ENCODE data around the gene PPARD.
"Not testable (repeated sequence)": the region's sequence is repeated elsewhere in the genome, so short reads cannot be mapped to it uniquely, and the experiment has no call there.

Gene PPARD

DNA sequence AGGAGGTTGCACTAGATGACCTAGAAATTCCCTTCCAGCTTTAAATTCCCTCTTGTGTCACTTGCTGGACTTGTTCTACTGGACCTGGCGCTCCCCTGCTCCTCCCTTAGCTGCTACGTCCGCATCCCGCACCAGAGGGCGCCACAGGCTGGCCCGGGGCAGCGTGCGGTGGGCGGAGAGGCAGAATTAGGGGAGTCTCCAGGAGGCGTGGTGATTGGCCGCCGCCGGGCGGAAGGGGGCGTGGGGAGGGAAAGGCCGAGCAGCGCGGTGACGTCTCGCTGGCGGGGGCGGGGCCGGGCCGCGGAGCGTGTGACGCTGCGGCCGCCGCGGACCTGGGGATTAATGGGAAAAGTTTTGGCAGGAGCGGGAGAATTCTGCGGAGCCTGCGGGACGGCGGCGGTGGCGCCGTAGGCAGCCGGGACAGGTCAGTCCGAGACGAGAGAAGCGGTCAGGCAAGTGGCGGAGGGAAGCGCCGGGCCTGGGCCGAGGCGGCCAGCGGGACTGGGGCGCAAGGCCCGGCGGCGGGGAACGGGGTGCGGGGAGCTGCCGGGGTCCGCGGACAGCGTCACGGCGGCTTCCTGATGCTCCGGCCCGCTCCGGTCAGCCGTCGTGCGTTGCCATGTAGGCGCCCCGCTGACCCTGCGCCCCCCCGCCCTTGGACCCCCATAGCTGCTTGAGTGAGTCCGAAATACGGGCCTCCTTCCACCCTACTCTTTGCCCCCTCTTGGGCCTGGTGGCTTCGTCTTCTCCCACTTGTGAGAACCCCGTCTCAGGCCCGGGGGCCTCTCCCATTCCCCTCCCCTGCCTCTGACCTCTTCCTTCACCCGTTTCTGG, at the start of gene PPARD:
PPARD (plus strand) TSS at position 301 of the 834 bp plus-strand sequence. CDS start 68,530 bp downstream, outside the sequence.
- DNase-seq (ENCODE audit: low read depth) = peak; percentile 95

- no peak for DNase-seq (ENCODE audit: low read depth)
These were observed 48.7 kb upstream of the PPARD start for GRCh38 chr6:35293681-35294080.

GRCh38 chr6:35294308-35294945, 47.9 kb upstream of the PPARD start:
- no peak for DNase-seq (ENCODE audit: low read depth)

- DNase-seq (ENCODE audit: low read depth) = no peak
These were observed 47.3 kb upstream of the PPARD start for GRCh38 chr6:35295036-35295435.

- no peak for DNase-seq (ENCODE audit: low read depth)
These were observed 46.6 kb upstream of the PPARD start for GRCh38 chr6:35295521-35296315.

- no peak for DNase-seq (ENCODE audit: low read depth)
These were observed 45.3 kb upstream of the PPARD start for GRCh38 chr6:35296931-35297600.

DNA sequence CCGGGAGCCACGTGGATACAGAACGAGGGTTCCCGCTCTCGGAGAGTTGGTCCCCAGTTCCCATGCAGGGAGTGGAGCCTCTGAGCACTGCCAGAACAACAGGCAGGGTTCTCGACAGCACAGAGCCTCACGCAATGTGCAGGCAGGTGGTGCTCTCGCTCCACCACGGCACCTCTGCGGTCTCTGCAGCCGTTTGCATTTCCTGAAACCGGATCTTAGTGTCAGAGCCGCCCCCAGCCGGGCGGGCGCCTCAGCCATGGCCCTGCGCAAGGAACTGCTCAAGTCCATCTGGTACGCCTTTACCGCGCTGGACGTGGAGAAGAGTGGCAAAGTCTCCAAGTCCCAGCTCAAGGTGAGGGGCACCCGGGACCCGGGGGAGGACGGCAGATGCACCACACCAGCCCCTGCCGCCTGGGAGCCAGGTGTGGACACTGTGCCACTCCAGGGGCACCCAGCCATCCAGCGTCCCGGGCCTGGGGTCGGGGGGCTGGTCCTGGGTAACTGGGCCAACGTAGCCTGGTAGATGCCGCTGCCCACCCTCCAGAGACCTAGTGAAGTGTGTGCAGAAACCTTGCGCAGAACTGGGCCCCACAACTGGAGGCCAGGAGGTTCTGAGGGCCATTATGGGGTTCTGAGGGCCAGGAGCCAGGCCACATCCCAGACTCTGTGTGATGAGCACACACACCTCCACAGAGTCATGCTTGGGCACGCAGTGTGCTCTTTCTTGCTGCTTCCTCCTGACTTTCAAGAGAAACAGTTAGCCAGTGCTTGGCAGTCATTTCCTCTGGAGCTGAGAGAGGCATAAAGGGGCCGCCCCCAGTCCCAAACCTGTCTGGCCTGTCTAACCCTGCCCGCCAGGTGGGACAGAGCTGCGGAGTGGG, 44.5 kb upstream of the PPARD start, which contains the start of gene DEF6:
DEF6 (plus strand) TSS at position 218 of the 881 bp plus-strand sequence; CDS start at position 257, 39 bp downstream.
- DNase-seq (ENCODE audit: low read depth) = peak; percentile 78

DNA sequence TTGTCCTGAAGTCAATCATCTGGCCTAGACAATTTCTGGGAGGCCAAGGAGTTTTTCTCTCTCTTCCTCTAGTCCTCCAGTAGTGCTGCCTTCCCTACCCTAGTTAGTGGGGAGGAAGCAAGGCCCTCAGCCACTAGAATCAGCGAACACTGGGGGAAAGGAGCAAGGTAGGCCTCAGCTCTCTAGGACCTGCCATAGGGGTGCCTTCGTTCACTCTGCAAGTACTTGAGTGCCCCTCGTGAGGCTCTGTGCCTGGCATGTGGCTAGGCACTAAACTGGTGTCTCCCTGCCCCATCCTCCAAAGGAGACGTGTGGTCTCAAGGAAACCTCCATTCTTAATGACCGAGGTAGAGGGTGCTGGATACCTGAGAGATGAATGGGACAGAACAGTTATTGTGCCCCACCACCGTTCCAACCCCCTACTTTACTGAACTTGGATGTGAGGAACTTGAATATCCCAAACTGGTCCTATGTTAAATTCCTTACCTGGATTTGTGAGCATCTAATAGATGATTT, 43.7 kb upstream of the PPARD start:
- no peak for DNase-seq (ENCODE audit: low read depth)

DNA sequence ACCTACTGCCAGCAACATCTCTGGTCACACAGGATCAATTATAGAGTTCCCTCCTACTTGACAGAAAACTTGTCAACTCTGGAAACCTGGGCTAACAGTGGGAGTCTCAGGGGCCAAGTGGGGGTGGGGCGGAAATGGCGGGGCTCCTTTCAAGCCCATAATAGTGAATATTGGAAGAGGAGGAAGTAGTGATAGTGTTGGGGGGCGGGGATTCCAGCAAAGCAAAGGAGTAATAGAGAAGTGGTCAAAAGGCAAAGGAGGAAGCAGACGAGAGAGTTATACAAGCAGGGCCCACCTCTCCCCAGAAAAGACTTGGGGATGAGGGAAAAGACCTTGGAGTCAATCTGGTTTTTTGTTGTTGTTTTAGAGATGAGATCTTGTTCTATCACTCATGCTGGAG, 42.7 kb upstream of the PPARD start:
- no peak for DNase-seq (ENCODE audit: low read depth)

DNA sequence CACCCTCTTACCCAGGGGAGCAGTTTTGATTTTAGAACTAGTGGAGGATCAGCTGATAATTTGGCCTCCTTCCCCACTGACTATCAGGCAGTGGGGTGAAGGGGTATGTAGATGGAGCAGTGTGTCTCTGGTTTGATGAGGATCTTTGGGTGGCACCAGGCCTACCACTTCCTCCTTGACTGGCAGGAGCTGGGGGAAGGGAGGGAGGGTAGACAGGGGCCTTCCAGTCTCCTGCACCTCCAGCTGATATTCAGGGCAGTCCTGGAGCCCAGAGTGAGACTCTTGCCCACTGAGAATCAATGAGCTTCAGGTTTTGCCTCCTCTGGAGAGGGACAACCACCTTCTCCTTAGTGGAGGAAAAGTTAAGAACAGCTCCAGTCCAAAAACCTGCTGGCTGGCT, 41.5 kb upstream of the PPARD start:
- DNase-seq (ENCODE audit: low read depth) = no peak

DNA sequence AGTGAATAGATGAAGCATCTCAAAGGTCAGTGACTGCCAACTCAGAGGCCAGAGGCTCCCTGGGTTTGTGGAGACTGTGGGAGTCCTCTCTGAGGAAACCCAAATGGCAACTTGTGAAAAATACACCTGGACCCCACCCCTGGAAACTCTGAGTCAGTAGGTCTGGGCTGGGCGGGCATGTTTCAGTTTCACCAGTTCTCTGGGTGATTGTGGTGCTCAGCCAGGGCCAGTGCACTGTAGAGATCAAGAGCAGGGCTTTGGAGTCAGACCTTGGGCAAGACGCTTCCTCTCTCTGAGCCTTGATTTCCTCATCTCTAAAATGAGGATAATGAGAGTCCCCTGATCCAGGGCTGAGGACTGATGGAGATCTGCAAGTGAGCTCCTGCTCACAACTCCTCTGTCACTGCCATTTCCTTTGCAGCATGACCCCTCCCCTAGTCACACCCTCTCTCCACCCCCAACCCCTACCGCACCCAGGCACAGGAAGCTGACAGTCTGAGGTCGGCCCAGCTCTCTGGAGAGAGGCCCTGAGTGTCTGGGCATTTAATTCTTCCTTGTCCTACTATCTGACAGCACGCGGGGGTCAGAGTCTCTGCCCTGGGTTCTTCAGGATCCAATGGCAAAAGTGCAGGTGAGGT, 39.6 kb upstream of the PPARD start:
- DNase-seq (ENCODE audit: low read depth) = peak; percentile 75

DNA sequence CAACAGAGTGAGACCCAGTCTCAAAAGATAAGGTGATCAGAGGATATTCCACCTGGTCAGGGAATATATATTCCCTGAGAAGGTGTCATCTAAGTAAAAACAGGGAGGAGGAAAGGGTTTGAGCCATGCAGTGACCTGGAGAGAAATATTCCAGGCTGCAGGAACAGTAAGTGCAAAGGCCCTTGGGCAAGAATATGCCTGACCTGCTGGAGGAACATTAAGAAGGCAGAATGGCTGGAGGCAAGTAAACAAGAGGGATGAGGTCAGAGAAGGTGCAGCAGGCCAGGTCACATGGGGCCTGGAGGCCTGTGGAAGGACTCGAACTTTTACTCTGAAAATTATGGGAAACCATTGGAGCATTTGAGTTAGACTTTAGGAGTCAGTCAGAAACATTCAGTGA, 38.1 kb upstream of the PPARD start:
- no peak for DNase-seq (ENCODE audit: low read depth)

- DNase-seq (ENCODE audit: low read depth) = no peak
These were observed 37.2 kb upstream of the PPARD start for GRCh38 chr6:35305117-35305516.

DNA sequence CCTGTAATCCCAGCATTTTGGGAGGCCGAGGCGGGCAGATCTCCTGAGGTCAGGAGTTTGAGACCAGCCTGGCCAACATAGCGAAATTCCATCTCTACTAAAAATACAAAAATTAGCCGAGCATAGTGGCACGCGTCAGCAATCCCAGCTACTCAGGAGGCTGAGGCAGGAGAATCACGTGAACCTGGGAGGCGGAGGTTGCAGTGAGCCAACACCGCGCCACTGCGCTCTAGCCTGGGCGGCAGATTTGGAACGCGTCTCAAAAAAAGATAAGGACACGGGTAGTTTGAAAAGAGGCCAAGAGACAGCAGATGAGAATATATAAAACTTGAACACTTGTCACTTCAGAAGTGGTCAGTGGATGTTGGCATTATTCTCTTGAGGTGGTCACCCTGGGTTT, 35.2 kb upstream of the PPARD start:
- DNase-seq (ENCODE audit: low read depth) = not testable (repeated sequence)

- DNase-seq (ENCODE audit: low read depth) = not testable (repeated sequence)
These were observed 33.8 kb upstream of the PPARD start for GRCh38 chr6:35308543-35308942.

- DNase-seq (ENCODE audit: low read depth) = no peak
These were observed 32.6 kb upstream of the PPARD start for GRCh38 chr6:35309611-35310264.

- DNase-seq (ENCODE audit: low read depth) = no peak
These were observed 32.0 kb upstream of the PPARD start for GRCh38 chr6:35310265-35310831.

GRCh38 chr6:35311390-35312075, 30.8 kb upstream of the PPARD start:
- no peak for DNase-seq (ENCODE audit: low read depth)
